Measurements from ENCODE around the gene ZNF708.

Gene ZNF708

GRCh38 chr19:21256722-21257121, 72.5 kb downstream of the ZNF708 start:
- no peak overlapping the region for H3K4me3 ChIP-seq (ENCODE audit: low read length)
- peak; percentile 30 for TF ChIP-seq CTCF (conservative IDR thresholded peaks at IDR 0.05; ENCODE audit: low read depth, low read length)
- DNase-seq (ENCODE audit: low read depth): no peak

Data from retinal pigment epithelial cell (primary cell).